Erythroblast (primary cell): ENCODE measurements around the gene MYO10.

ENCODE experiments used
- DNase-seq, 2 experiments: peaks; one replicate each; lab custom pipeline; 2025; lab: John Stamatoyannopoulos, UW
- GATA1 ChIP-seq: IDR thresholded peaks from 2 replicates; pipeline ENCODE4 v1.6.1; 2011; ENCODE audit warnings: low read depth, mild to moderate bottlenecking, control low read depth, low read length, moderate library complexity
- POLR2A ChIP-seq: IDR thresholded peaks from 2 replicates; pipeline ENCODE4 v1.6.1; 2011; ENCODE audit warnings: mild to moderate bottlenecking, low read length

MYO10 gene

GRCh38 chr5:16713386-16713928 lies 222.6 kb downstream of the MYO10 start:
- TF ChIP-seq POLR2A (no peak), GATA1 (no peak)
- no peak for DNase-seq

- no peak for TF ChIP-seq POLR2A
- TF ChIP-seq GATA1: no peak
- no peak for DNase-seq
Measured at GRCh38 chr5:16712620-16713019, 223.5 kb downstream of the MYO10 start.

GRCh38 chr5:16712178-16712577 lies 223.9 kb downstream of the MYO10 start:
- no peak for TF ChIP-seq POLR2A
- TF ChIP-seq GATA1: no peak
- no peak for DNase-seq

- no peak for TF ChIP-seq POLR2A
- no peak for TF ChIP-seq GATA1
- no peak for DNase-seq
Measured at GRCh38 chr5:16709691-16710433, 226.2 kb downstream of the MYO10 start.

GRCh38 chr5:16707869-16708192 lies 228.3 kb downstream of the MYO10 start:
- TF ChIP-seq POLR2A: no peak
- no peak for TF ChIP-seq GATA1
- DNase-seq: no peak

GRCh38 chr5:16707168-16707868 lies 228.8 kb downstream of the MYO10 start:
- TF ChIP-seq GATA1 (no peak), POLR2A (no peak)

GRCh38 chr5:16704945-16705344 lies 231.1 kb downstream of the MYO10 start:
- TF ChIP-seq POLR2A (no peak), GATA1 (no peak)
- DNase-seq: no peak

More at GRCh38 chr5:16707168-16707868, 228.8 kb downstream of the MYO10 start:
- no peak for DNase-seq

GRCh38 chr5:16702964-16703363 lies 233.1 kb downstream of the MYO10 start:
- no peak for DNase-seq
- TF ChIP-seq GATA1: no peak
- TF ChIP-seq POLR2A: no peak

GRCh38 chr5:16701134-16702099 lies 234.7 kb downstream of the MYO10 start:
- TF ChIP-seq POLR2A (no peak), GATA1 (no peak)
- DNase-seq: no peak

GRCh38 chr5:16700081-16700480 lies 236.0 kb downstream of the MYO10 start:
- TF ChIP-seq POLR2A: no peak
- no peak for TF ChIP-seq GATA1
- DNase-seq: no peak

GRCh38 chr5:16695779-16696178 lies 240.3 kb downstream of the MYO10 start:
- no peak for DNase-seq
- TF ChIP-seq GATA1 (no peak), POLR2A (no peak)

- DNase-seq: no peak
- no peak for TF ChIP-seq POLR2A
- TF ChIP-seq GATA1: no peak
Measured at GRCh38 chr5:16693879-16694278, 242.2 kb downstream of the MYO10 start.

GRCh38 chr5:16691731-16692130 lies 244.4 kb downstream of the MYO10 start:
- no peak for DNase-seq
- TF ChIP-seq POLR2A: no peak
- TF ChIP-seq GATA1: no peak

GRCh38 chr5:16690243-16690852 lies 245.7 kb downstream of the MYO10 start:
- TF ChIP-seq POLR2A: no peak
- no peak for TF ChIP-seq GATA1
- peak; percentile 23 to 33 for DNase-seq
